GM23338 (cell line): Measurements from ENCODE around the gene LOXHD1. TPM values are rescaled to one million over a fixed set of nuclear protein-coding genes. Genes with fewer than 3 reads are reported as not detected.

Experiments used
- ATAC-seq: fragments of 200-7000 bp; cut with Tn5 transposase; 3 replicates; pipeline ENCODE4 v1.9.1; 2020
- DNase-seq: peaks from one replicate; pipeline ENCODE4 v3.0.0-alpha.2; 2015; ENCODE audit warnings: low spot score
- H2AFZ ChIP-seq: fragments of 200-600 bp; sonication (generic); 2 replicates; pipeline ENCODE4 v1.8.0; 2016; ENCODE audit warnings: antibody characterized with exemption, mild to moderate bottlenecking, moderate library complexity
- H3F3A ChIP-seq: fragments of 200-600 bp; sonication (generic); replicated peaks from 2 replicates; pipeline ENCODE4 v1.8.0; 2017; ENCODE audit warnings: antibody characterized with exemption, mixed run types, low read depth
- H3K27ac ChIP-seq: fragments of 200-600 bp; sonication (generic); 2 replicates; pipeline ENCODE4 v1.6.1; 2016; ENCODE audit warnings: low read depth
- H3K27me3 ChIP-seq: fragments of 200-600 bp; sonication (generic); 2 replicates; pipeline ENCODE4 v1.8.0; 2016; ENCODE audit warnings: mild to moderate bottlenecking, mixed run types, moderate library complexity; ENCODE audit not compliant: insufficient read depth
- H3K36me3 ChIP-seq: fragments of 200-600 bp; sonication (generic); 2 replicates; pipeline ENCODE4 v1.8.0; 2016; ENCODE audit warnings: mild to moderate bottlenecking; ENCODE audit not compliant: insufficient read depth
- H3K4me1 ChIP-seq: fragments of 200-600 bp; sonication (generic); 2 replicates; pipeline ENCODE4 v1.8.0; 2016; ENCODE audit warnings: mild to moderate bottlenecking, moderate library complexity; ENCODE audit not compliant: insufficient read depth
- H3K4me2 ChIP-seq: fragments of 200-600 bp; sonication (generic); 2 replicates; pipeline ENCODE4 v1.7.1; 2017; ENCODE audit warnings: mixed run types
- H3K4me3 ChIP-seq: fragments of 200-600 bp; sonication (generic); 2 replicates; pipeline ENCODE4 v1.6.1; 2016; ENCODE audit warnings: mixed run types
- H3K79me2 ChIP-seq: fragments of 200-600 bp; sonication (generic); replicated peaks from 2 replicates; pipeline ENCODE4 v1.8.0; 2017; ENCODE audit warnings: mild to moderate bottlenecking; ENCODE audit not compliant: insufficient read depth
- H3K9me2 ChIP-seq: fragments of 200-600 bp; sonication (generic); 2 replicates; pipeline ENCODE4 v1.8.0; 2017; ENCODE audit not compliant: insufficient read depth
- H4K20me1 ChIP-seq: fragments of 200-600 bp; sonication (generic); replicated peaks from 2 replicates; pipeline ENCODE4 v1.8.0; 2017; ENCODE audit warnings: mild to moderate bottlenecking; ENCODE audit not compliant: insufficient read depth
- H3K27ac Mint-ChIP-seq: 2 replicates; pipeline ENCODE4 v1.8.0; 2020; ENCODE audit warnings: inconsistent platforms, mild to moderate bottlenecking, moderate library complexity, mixed read lengths
- H3K27me3 Mint-ChIP-seq: 3 replicates; pipeline ENCODE4 v1.8.0; 2022; ENCODE audit warnings: low read depth, mild to moderate bottlenecking, moderate library complexity, mixed read lengths, inconsistent platforms; ENCODE audit not compliant: insufficient read depth, poor library complexity
- H3K36me3 Mint-ChIP-seq: 3 replicates; pipeline ENCODE4 v1.8.0; 2021; ENCODE audit warnings: low read depth, mild to moderate bottlenecking, inconsistent platforms, moderate library complexity, mixed read lengths
- H3K4me1 Mint-ChIP-seq: 3 replicates; pipeline ENCODE4 v1.8.0; 2020; ENCODE audit warnings: mild to moderate bottlenecking, inconsistent platforms, mixed read lengths
- H3K4me3 Mint-ChIP-seq: 3 replicates; pipeline ENCODE4 v1.8.0; 2021; ENCODE audit warnings: moderate library complexity, mild to moderate bottlenecking, inconsistent platforms, mixed read lengths
- H3K9me3 Mint-ChIP-seq: 3 replicates; pipeline ENCODE4 v1.8.0; 2020; ENCODE audit warnings: moderate library complexity, mild to moderate bottlenecking, inconsistent platforms, mixed read lengths
- CREB1 ChIP-seq: fragments of 250-450 bp; sonication (Bioruptor Pico); IDR thresholded peaks from 2 replicates; pipeline ENCODE4 v1.5.0; 2020; ENCODE audit warnings: low read depth, mild to moderate bottlenecking, moderate library complexity
- CTCF ChIP-seq, 2 experiments: fragments of 200-600 bp in 1 of 2; sonication (generic) in 1 of 2; conservative IDR thresholded peaks; 2 replicates each; pipeline versions ENCODE4 v1.5.1 to v1.6.1; 2016 to 2017; ENCODE audit warnings: antibody characterized with exemption in 2 of 2, low read depth in 2 of 2, mild to moderate bottlenecking in 2 of 2, moderate library complexity in 1 of 2
- ETS1 ChIP-seq: IDR thresholded peaks from 2 replicates; pipeline ENCODE4 v1.6.1; 2016; ENCODE audit warnings: antibody characterized with exemption
- EZH2 ChIP-seq: fragments of 200-600 bp; sonication (generic); IDR thresholded peaks from one replicate; pipeline ENCODE4 v1.8.0; 2017; ENCODE audit warnings: antibody characterized with exemption, mild to moderate bottlenecking, low read depth; ENCODE audit not compliant: unreplicated experiment
- EZH2phosphoT487 ChIP-seq: fragments of 200-600 bp; sonication (generic); IDR thresholded peaks from one replicate; pipeline ENCODE4 v1.8.1; 2018; ENCODE audit warnings: antibody characterized with exemption; ENCODE audit not compliant: unreplicated experiment
- JUNB ChIP-seq: IDR thresholded peaks from one replicate; pipeline ENCODE4 v1.6.1; 2016; ENCODE audit warnings: antibody characterized with exemption; ENCODE audit not compliant: unreplicated experiment
- NANOG ChIP-seq: IDR thresholded peaks from 2 replicates; pipeline ENCODE4 v1.6.1; 2016; ENCODE audit warnings: antibody characterized with exemption, borderline replicate concordance
- REST ChIP-seq: IDR thresholded peaks from one replicate; pipeline ENCODE4 v1.6.1; 2018; ENCODE audit warnings: antibody characterized with exemption; ENCODE audit not compliant: unreplicated experiment
- STAT1 ChIP-seq: IDR thresholded peaks from one replicate; pipeline ENCODE4 v1.6.1; 2016; ENCODE audit warnings: antibody characterized with exemption; ENCODE audit not compliant: unreplicated experiment
- ZNF331 ChIP-seq: fragments of 250-450 bp; sonication (Bioruptor Pico); IDR thresholded peaks from 2 replicates; pipeline ENCODE4 v1.5.0; 2020; ENCODE audit warnings: low read depth, mild to moderate bottlenecking, moderate library complexity
- ZNF462 ChIP-seq: fragments of 250-450 bp; sonication (Bioruptor Pico); IDR thresholded peaks from 2 replicates; pipeline ENCODE4 v1.5.0; 2020; ENCODE audit warnings: mild to moderate bottlenecking, moderate library complexity
- polyA plus RNA-seq: library from polyadenylated mRNA; unstranded; fragments of >200 nt; fragmentation: Nextera tagmentation; extraction: Ambion mirVana; gene quantifications from 2 replicates; pipeline ENCODE4 v1.2.1, GENCODE V29; 2016
- total RNA-seq: library from RNA; depleted of rRNA; stranded (reverse); fragments of >200 nt; shearing (Covaris generic); gene quantifications from 2 replicates; pipeline ENCODE4 v1.2.3, GENCODE V29; 2014

The LOXHD1 gene
- total and polyA plus RNA-seq, 2 experiments from 2014 or later: 0.17 TPM; not detected in 1

GRCh38 chr18:46704189-46704588 is 47.2 kb upstream of the LOXHD1 start (continued):
- TF ChIP-seq CTCF (conservative IDR thresholded peaks at IDR 0.05; ENCODE audit: low read depth in 2 of 2): no peak

- Mint-ChIP-seq H3K9me3 (peaks cover 2% of the 10 kb centered on the region; the same call in 2 of the 3 replicates), H3K4me3 (no peak overlapping the region), H3K27ac (no peak overlapping the region), H3K36me3 (no peaks in the 10 kb centered on the region), H3K4me1 (peaks cover 13% of the 10 kb centered on the region), H3K27me3 (peaks cover 6% of the 10 kb centered on the region)
- no peaks in the 10 kb centered on the region for H3F3A ChIP-seq
- no peaks in the 10 kb centered on the region for H3K36me3 ChIP-seq
- no peaks in the 10 kb centered on the region for H3K27me3 ChIP-seq
- TF ChIP-seq EZH2phosphoT487 (no peak), ETS1 (no peak), REST (no peak), ZNF462 (CRISPR knock-in tag) (no peak), NANOG (no peak), EZH2 (no peak), JUNB (no peak), ZNF331 (CRISPR knock-in tag) (no peak), CREB1 (no peak), STAT1 (no peak)
- no peak overlapping the region for H3K4me2 ChIP-seq
- ATAC-seq (no peak), DNase-seq (no peak)
- no peaks in the 10 kb centered on the region for H4K20me1 ChIP-seq
- H3K9me2 ChIP-seq: no peaks in the 10 kb centered on the region
- H2AFZ ChIP-seq: no peak overlapping the region
- H3K27ac ChIP-seq: no peak overlapping the region
- peaks cover 5% of the 10 kb centered on the region for H3K4me1 ChIP-seq
- H3K4me3 ChIP-seq: no peak overlapping the region
- H3K79me2 ChIP-seq: no peaks in the 10 kb centered on the region
Observed at GRCh38 chr18:46702471-46702870, 45.5 kb upstream of the LOXHD1 start.
